Activated gamma-delta T cell treated with anti-CD3 and anti-CD28 coated beads, Interleukin-2, amount 50 U/mL, for 16 hours (primary cell): ENCODE measurements around the gene STX4.
A peak's percentile ranks its signal among the peaks of the same experiment; 100 is the strongest.

Experiments used
- DNase-seq: peaks from one replicate; pipeline ENCODE4 v3.0.0-alpha.2; 2020; ENCODE audit warnings: low read depth

Gene STX4

GRCh38 chr16:31032736-31033708 lies at the start of gene STX4:
TSS of gene STX4 (plus strand) at chr16:31033558. CDS start at chr16:31033806, 248 bp downstream.
- DNase-seq: peak; percentile 95

DNA sequence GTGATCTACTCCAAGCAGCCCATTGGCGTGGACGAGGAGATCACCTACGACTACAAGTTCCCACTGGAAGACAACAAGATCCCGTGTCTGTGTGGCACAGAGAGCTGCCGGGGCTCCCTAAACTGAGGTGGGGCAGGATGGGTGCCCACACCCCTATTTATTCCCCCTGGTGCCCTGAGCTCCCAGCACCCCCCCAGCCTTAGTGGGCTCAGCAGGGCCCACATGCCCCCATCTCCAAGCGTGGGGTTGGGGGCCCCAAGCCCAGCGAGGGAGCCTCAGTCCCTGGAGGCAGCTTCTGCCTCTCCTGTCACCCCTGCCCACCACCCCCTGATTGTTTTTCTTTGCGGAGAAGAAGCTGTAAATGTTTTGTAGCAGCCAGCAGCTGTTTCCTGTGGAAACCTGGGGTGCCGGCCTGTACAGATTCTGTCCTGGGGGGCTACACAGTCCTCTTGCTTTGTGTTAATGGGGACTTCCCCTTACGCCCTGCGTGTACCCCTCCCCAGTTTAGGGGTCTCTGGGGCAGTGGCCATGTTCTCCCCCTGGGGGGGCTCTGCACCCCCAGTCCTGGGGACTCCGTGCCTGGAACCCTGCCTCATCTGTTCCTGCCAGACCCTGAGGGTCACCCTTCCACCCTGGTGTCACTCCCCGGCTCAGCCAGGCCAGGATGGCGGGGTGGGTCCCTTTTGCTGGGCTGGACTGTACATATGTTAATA lies 49.3 kb upstream of the STX4 start:
- DNase-seq: no peak

- DNase-seq: peak; percentile 75
Observed at GRCh38 chr16:30984669-30985400, 48.5 kb upstream of the STX4 start, which contains the start of gene HSD3B7. TSS of gene HSD3B7 (plus strand) at chr16:30985207. CDS start at chr16:30985659, 452 bp downstream.

GRCh38 chr16:30985401-30986128 lies 47.8 kb upstream of the STX4 start:
- DNase-seq: no peak

DNA sequence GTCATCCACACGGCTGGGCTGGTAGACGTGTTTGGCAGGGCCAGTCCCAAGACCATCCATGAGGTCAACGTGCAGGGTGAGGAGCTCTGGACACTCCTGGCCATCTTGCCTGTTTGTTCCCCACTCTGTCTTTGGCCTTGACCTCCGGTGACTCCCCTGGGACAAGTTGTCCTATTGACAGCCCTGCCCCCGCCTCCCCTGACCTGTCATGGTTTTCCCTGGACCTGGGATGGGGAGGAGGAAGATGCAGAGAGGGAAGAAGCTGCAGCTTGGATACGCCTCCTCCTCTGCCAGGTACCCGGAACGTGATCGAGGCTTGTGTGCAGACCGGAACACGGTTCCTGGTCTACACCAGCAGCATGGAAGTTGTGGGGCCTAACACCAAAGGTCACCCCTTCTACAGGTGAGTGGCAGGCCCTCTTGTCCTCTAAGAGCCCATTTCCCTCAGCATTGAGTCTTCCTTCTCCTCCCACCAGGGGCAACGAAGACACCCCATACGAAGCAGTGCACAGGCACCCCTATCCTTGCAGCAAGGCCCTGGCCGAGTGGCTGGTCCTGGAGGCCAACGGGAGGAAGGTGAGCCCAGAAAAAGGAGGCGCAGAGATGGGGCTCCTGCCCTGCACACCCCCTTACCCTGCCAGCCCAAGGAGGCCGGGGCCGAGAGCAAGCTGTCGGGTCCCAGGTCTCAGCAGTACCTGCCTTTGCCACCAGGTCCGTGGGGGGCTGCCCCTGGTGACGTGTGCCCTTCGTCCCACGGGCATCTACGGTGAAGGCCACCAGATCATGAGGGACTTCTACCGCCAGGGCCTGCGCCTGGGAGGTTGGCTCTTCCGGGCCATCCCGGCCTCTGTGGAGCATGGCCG lies 47.0 kb upstream of the STX4 start:
- no peak for DNase-seq

DNA sequence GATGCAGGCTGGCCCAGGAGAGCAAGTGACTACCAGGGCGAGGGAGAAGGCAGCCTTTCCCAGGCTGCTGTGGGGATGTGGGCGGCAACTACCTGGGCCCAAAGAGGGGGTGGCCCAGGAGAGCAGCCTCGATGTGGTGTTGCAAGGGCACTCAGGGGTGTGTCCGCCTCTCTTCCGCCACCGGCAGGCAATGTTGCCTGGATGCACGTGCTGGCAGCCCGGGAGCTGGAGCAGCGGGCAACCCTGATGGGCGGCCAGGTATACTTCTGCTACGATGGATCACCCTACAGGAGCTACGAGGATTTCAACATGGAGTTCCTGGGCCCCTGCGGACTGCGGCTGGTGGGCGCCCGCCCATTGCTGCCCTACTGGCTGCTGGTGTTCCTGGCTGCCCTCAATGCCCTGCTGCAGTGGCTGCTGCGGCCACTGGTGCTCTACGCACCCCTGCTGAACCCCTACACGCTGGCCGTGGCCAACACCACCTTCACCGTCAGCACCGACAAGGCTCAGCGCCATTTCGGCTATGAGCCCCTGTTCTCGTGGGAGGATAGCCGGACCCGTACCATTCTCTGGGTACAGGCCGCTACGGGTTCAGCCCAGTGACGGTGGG lies 45.7 kb upstream of the STX4 start:
- no peak for DNase-seq

- DNase-seq: no peak
Observed at GRCh38 chr16:30989469-30990047, 43.8 kb upstream of the STX4 start.

DNA sequence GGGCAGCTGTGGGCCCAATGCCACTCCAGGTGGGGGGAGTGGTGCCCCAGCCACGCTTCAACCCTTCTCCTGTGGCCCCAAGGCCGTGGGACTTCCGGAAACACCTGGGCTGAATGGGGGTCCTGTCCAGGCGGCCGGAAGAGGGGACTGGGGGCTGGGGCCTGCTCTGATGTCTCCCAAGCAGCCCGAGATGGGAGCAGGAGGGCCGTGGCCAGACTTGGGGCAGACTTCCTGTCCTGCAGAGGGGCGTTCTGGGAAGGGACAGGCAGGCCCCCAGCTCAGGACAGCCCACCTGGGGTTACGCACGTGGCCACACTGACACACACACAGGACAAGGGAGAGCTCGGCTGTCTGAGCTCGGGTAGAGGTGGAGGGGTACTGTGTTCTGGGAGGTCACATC lies 43.3 kb upstream of the STX4 start:
- no peak for DNase-seq

GRCh38 chr16:30991052-30991451 lies 42.3 kb upstream of the STX4 start:
- no peak for DNase-seq

DNA sequence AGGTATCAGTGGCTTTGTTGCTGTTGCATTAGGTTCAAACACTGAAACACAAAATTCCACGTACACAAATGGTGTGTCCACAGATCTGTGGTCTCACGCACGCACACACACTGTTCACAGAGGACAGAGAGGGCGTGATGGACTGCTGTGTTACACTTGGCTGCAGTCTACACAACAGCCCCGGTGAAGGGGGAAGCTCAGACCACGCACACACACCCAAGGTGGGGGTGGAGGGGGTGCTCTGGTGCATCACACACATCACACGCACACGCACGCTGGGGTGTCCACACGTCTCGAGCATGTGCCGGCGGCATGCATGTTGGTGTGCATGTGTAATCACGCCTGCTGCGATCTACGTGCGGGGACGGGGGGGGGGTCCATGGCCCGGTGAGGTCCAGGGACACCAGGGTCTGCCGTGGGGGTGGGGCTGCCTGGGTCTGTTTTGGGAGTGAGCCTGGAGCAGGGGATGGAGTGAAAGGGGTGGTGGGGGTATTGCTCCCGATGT lies 41.0 kb upstream of the STX4 start:
- DNase-seq: no peak

GRCh38 chr16:30992931-30993816 lies 40.2 kb upstream of the STX4 start:
- no peak for DNase-seq

GRCh38 chr16:30995927-30996323 lies 37.4 kb upstream of the STX4 start:
- DNase-seq: no peak

GRCh38 chr16:30996324-30996984 lies 36.9 kb upstream of the STX4 start:
- DNase-seq: no peak

DNA sequence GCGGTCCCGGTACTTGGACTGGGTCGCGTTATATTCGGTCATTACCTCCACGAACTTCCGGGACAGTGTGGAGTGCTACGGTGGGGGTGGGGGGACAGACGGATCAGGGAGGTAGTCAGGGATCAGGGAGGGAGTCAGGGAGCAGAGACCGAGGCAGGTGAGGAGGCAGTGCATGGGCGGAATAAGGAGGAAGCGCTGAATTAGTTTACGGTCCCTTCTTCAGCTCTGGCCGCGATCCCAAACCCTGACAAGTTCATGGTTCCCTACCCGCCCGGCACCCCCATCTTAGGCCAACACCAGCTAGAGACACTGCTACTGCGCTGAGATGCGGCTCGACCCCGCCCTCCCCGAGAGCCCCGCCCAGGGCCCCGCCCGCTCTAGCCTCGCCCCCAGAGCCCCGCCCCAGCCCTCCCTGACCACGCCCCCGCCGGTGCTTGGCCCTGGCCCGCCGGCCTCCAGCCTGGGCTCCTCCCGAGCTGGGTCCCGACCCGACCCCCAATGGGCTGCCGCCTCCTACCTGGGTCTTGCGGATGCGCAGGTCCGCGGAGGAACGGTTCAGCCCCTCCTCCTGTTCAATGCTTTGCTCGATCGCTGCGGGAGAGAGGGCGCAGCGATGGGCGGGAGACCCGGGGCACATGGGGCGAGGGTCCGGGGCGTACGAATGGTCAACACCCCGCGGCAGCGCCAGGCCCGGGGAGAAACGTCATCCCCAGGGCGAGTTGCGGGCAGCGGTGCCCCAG lies 36.2 kb upstream of the STX4 start:
- DNase-seq: peak; percentile 72

DNA sequence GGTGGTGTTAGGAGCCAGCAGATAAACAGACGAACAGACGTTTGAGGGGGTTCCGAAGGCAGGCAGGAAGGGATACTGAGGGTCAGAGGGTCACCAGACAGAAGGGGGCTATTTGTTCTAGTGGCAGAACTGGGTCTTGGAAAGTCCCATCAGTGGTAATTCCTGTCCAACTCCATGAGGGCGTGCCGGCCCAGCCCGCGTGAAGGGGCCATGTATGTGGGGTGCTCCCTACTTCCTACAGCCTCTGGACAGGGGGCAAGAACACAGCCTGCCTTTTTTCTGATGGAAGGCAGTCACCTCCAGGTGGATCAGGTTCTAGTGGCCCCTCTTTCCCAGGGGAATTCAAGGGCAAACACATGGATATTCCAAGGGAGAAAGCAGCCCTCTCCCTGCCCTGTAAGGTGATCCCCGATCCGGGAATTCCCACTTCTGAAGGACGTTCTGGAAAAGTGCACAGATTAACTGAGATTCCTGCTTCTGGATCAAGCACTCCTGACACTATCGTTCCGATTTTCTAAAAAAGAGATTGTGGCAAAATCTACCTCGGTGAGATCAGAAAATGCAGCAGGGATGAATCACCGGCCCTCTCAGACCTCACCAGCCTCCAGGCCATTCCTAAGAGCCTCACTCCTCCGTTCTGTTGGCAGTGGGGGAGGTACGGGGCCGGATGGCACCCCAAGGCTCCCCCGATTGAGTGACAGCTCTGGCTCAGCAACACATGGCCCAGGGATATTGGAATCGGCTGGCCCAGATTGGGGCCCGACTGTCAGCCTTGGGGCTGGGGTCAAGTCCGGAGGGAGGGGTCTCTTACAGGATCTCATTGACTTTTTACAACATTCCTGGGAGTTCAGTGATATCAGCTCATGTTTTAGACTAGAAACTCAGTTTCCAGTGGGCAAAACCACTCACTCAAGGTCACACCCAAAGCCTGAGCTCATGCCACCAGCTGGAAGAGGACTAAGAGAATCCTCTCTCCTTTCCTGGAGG lies 35.3 kb upstream of the STX4 start:
- DNase-seq: no peak
